ENCODE data around the gene TRPC4AP. TPM values are rescaled to one million over a fixed set of nuclear protein-coding genes. Genes with fewer than 3 reads are reported as not detected.

The TRPC4AP gene
- total RNA-seq, 1 donor from 2014 or later: 95.6 TPM

DNA sequence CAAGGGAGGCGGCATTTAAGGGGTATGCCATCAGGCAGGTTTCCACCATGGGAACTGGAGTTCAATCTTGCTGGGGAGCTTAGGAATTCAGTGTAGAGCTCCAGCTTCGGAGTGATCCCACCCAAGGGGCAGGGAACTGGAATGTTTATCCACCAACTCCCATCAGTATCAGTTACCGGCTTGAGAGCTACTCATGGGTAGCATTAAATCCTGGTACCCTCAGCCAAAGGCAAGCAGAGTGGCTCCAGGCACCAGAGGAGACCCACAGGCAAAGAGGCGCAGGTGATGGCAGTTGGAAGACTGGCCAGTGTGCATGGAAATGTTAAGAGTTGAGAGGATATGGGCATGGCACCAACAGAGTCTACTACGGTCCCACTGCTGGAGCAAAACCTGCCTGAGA lies 40.4 kb upstream of the TRPC4AP start:
- H3K27me3 Mint-ChIP-seq (ENCODE audit: low read depth): no peaks in the 10 kb centered on the region
- no peak for DNase-seq (ENCODE audit: low spot score in 2 of 2, unreplicated experiment in 2 of 2)
- no peaks in the 10 kb centered on the region for H3K9me3 Mint-ChIP-seq
- peaks cover 32% of the 10 kb centered on the region for H3K36me3 Mint-ChIP-seq
- TF ChIP-seq, protein P1, sequence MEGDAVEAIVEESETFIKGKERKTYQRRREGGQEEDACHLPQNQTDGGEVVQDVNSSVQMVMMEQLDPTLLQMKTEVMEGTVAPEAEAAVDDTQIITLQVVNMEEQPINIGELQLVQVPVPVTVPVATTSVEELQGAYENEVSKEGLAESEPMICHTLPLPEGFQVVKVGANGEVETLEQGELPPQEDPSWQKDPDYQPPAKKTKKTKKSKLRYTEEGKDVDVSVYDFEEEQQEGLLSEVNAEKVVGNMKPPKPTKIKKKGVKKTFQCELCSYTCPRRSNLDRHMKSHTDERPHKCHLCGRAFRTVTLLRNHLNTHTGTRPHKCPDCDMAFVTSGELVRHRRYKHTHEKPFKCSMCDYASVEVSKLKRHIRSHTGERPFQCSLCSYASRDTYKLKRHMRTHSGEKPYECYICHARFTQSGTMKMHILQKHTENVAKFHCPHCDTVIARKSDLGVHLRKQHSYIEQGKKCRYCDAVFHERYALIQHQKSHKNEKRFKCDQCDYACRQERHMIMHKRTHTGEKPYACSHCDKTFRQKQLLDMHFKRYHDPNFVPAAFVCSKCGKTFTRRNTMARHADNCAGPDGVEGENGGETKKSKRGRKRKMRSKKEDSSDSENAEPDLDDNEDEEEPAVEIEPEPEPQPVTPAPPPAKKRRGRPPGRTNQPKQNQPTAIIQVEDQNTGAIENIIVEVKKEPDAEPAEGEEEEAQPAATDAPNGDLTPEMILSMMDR (IDR thresholded peaks at IDR 0.05; ENCODE audit: unreplicated experiment): no peak
- no peak overlapping the region for H3K4me3 Mint-ChIP-seq
- H3K27ac Mint-ChIP-seq: no peak overlapping the region
- no peaks in the 10 kb centered on the region for H3K4me1 Mint-ChIP-seq

DNA sequence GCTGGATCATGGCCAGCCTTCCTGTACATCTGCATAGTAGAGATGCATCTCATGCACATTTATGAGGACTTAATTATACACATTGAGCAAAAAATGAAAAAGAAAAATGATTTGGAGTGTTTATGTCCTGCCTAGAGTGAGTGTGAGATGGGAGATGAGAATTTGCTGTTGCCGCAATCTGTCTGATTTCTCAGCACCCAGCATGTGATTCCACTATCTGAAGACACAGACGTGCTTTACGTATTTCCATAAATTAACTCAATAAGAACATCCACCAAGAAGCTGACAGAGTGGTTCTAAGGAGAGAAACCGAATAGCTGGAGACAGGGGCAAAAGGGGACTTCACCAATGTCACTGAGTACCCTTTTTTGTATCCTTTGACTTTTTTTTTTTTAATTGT lies 39.3 kb upstream of the TRPC4AP start:
- H3K9me3 Mint-ChIP-seq: no peaks in the 10 kb centered on the region
- H3K27ac Mint-ChIP-seq: no peak overlapping the region
- no peak overlapping the region for H3K4me3 Mint-ChIP-seq
- no peaks in the 10 kb centered on the region for H3K27me3 Mint-ChIP-seq (ENCODE audit: low read depth)
- no peaks in the 10 kb centered on the region for H3K4me1 Mint-ChIP-seq
- TF ChIP-seq, protein P1 (IDR thresholded peaks at IDR 0.05; ENCODE audit: unreplicated experiment): no peak
- H3K36me3 Mint-ChIP-seq: peaks cover 31% of the 10 kb centered on the region
- DNase-seq (ENCODE audit: low spot score in 2 of 2, unreplicated experiment in 2 of 2): no peak

DNA sequence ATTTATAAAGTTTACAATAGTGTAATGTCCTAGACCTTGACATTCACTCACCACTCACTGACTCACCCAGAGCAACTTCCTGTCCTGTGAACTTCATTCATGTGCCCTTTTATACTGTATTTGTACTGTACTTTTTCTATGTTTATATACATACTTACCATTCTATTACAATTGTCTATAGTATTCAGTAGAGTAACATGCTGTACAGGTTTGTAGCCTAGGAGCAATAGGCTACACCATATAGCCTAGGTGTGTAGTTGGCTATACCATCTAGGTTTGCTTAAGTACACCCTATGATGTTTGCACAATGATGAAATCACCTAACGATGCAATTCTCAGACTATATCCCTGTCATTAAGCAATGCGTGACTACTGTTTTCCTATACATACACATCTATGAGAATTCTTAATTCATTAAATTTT lies 37.1 kb upstream of the TRPC4AP start:
- Mint-ChIP-seq H3K9me3 (no peaks in the 10 kb centered on the region), H3K36me3 (peaks cover 39% of the 10 kb centered on the region), H3K4me3 (no peak overlapping the region), H3K4me1 (no peaks in the 10 kb centered on the region), H3K27ac (no peak overlapping the region), H3K27me3 (ENCODE audit: low read depth) (no peaks in the 10 kb centered on the region)
- DNase-seq (ENCODE audit: low spot score in 2 of 2, unreplicated experiment in 2 of 2): no peak
- TF ChIP-seq, protein P1 (IDR thresholded peaks at IDR 0.05; ENCODE audit: unreplicated experiment): no peak

DNA sequence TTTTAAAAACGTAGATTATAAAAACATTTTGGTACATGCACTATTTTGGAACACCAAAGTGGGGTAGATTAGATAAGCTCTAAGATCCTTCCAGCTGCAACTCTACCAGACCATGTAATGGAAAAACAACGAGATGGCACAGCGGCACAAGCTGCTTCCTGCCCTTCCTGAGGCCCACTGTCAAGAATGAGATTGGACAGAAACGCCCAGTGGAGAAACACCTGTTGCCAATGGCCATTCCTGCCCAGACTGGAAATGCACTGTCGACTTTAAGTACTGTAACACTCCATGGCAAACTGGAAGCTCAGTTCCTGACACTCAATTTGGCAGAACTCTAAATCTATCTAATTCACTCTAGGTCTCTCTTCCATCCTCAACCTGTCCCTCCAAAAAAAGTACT lies 33.1 kb upstream of the TRPC4AP start:
- no peak for DNase-seq (ENCODE audit: low spot score in 2 of 2, unreplicated experiment in 2 of 2)
- no peaks in the 10 kb centered on the region for H3K4me1 Mint-ChIP-seq
- H3K9me3 Mint-ChIP-seq: no peaks in the 10 kb centered on the region
- H3K27me3 Mint-ChIP-seq (ENCODE audit: low read depth): no peaks in the 10 kb centered on the region
- H3K36me3 Mint-ChIP-seq: peaks cover 38% of the 10 kb centered on the region
- TF ChIP-seq, protein P1 (IDR thresholded peaks at IDR 0.05; ENCODE audit: unreplicated experiment): no peak
- H3K27ac Mint-ChIP-seq: no peak overlapping the region
- no peak overlapping the region for H3K4me3 Mint-ChIP-seq

DNA sequence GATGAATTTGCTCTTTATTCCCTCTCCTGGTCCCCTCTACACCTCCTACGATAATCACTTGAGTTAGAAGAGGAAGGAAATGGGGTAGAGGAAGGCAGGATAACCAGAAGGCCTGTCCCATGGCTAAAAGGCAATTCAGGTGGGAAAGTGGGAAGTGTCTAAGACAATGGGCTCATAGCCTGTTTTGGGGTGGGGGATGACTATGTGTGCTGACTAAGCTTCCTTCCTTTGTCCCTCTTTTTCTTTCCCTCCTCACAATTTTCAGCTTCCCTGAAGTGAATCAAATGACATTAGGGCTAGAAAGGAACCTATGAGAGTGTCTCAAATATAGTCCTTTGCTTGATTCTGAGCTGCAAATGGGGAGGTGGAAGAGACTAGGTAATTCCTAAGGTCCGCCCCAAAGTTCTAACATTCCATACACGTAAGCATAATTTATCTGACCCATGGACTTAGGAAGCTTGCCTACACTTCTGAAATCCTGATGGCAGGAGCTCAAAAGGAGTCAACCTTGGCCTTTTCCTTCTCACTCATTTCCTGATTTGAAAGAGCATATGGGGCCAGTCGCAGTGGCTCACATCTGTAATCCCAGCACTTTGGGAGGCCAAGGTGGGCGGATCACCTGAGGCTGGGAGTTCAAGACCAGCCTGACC lies 30.3 kb upstream of the TRPC4AP start:
- Mint-ChIP-seq H3K4me1 (no peaks in the 10 kb centered on the region), H3K27me3 (ENCODE audit: low read depth) (no peaks in the 10 kb centered on the region), H3K27ac (no peak overlapping the region), H3K9me3 (no peaks in the 10 kb centered on the region), H3K36me3 (peaks cover 46% of the 10 kb centered on the region), H3K4me3 (no peak overlapping the region)
- TF ChIP-seq, protein P1 (IDR thresholded peaks at IDR 0.05; ENCODE audit: unreplicated experiment): no peak
- DNase-seq (ENCODE audit: low spot score in 2 of 2, unreplicated experiment in 2 of 2): no peak

DNA sequence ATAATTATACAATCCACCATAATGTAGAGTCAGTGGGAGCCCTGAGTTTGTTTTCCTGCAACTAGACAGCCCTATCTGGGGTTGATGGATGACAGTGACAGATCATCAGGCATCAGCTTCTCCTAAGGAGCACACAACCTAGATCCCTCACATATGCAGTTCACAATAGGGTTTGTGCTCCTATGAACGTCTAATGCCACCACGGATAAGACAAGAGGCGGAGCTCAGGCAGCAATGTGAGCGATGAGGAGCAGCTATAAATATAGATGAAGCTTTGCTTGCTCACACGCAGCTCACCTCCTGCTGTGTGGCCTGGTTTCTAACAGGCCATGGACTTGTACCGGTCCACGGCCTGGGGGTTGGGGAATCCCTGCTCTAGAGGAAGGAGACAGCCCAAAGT lies 28.6 kb upstream of the TRPC4AP start:
- H3K27ac Mint-ChIP-seq: no peak overlapping the region
- H3K4me3 Mint-ChIP-seq: no peak overlapping the region
- H3K27me3 Mint-ChIP-seq (ENCODE audit: low read depth): no peaks in the 10 kb centered on the region
- DNase-seq (ENCODE audit: low spot score in 2 of 2, unreplicated experiment in 2 of 2): no peak
- TF ChIP-seq, protein P1 (IDR thresholded peaks at IDR 0.05; ENCODE audit: unreplicated experiment): no peak
- no peaks in the 10 kb centered on the region for H3K4me1 Mint-ChIP-seq
- H3K9me3 Mint-ChIP-seq: no peaks in the 10 kb centered on the region
- H3K36me3 Mint-ChIP-seq: peaks cover 47% of the 10 kb centered on the region
